IMR-90 (cell line): ENCODE results near the gene TYW5. TPM values are rescaled to one million over a fixed set of nuclear protein-coding genes. Genes with fewer than 3 reads are reported as not detected.

Source experiments
- ATAC-seq: fragments of 200-7000 bp; cut with Tn5 transposase; 2 replicates; pipeline ENCODE4 v1.9.1; 2020; ENCODE audit warnings: low read depth, mild to moderate bottlenecking, moderate library complexity
- BruUV-seq: library from RNA; stranded (reverse); fragments of 400-500 nt; replicated peaks from 2 replicates; lab custom pipeline; 2021; lab: Mats Ljungman, UMichigan
- CTCF ChIA-PET: fragments of 300-600 bp; formaldehyde crosslinking; extraction: SDS; loops from one replicate; lab custom pipeline; 2021; ENCODE audit warnings: antibody characterized with exemption; lab: Yijun Ruan, JAX
- POLR2A ChIA-PET: fragments of 300-600 bp; sonication (Branson Sonifier 250); formaldehyde crosslinking; loops from one replicate; lab custom pipeline; 2022; ENCODE audit warnings: antibody characterized with exemption; ENCODE audit not compliant: unreplicated experiment; lab: Charles Lee
- DNase-seq: peaks from one replicate; pipeline ENCODE4 v3.0.0; 2013
- H2AFZ ChIP-seq: replicated peaks from 2 replicates; pipeline ENCODE3; 2013; ENCODE audit warnings: low read length, mild to moderate bottlenecking; ENCODE audit not compliant: poor library complexity
- H2AK5ac ChIP-seq: 2 replicates; pipeline ENCODE4 v1.6.1; 2013; ENCODE audit warnings: low read depth, low read length, inconsistent platforms
- H2AK9ac ChIP-seq: replicated peaks from 2 replicates; pipeline ENCODE3; 2013; ENCODE audit warnings: mild to moderate bottlenecking, low read depth, low read length, moderate library complexity; ENCODE audit not compliant: poor library complexity
- H2BK120ac ChIP-seq: 2 replicates; pipeline ENCODE4 v1.6.1; 2013; ENCODE audit warnings: low read depth, low read length, inconsistent platforms
- H2BK15ac ChIP-seq: 3 replicates; pipeline ENCODE4 v1.6.1; 2013; ENCODE audit warnings: low read depth, low read length, inconsistent platforms
- H2BK20ac ChIP-seq: 2 replicates; pipeline ENCODE4 v1.6.1; 2013; ENCODE audit warnings: low read depth, mild to moderate bottlenecking, inconsistent platforms, low read length, moderate library complexity
- H2BK5ac ChIP-seq: 2 replicates; pipeline ENCODE4 v1.6.1; 2013; ENCODE audit warnings: mild to moderate bottlenecking, low read depth, low read length, inconsistent platforms; ENCODE audit not compliant: poor library complexity, severe bottlenecking
- H3K14ac ChIP-seq: replicated peaks from 2 replicates; pipeline ENCODE4 v1.6.1; 2013; ENCODE audit warnings: low read depth, low read length, inconsistent platforms
- H3K18ac ChIP-seq: 2 replicates; pipeline ENCODE4 v1.6.1; 2013; ENCODE audit warnings: low read depth, low read length, control low read depth
- H3K23ac ChIP-seq: 2 replicates; pipeline ENCODE4 v1.6.1; 2013; ENCODE audit warnings: low read depth, low read length, inconsistent platforms
- H3K27ac ChIP-seq: 2 replicates; pipeline ENCODE4 v1.5.1; 2013; ENCODE audit warnings: mild to moderate bottlenecking, control low read depth, low read length; ENCODE audit not compliant: insufficient read depth
- H3K27me3 ChIP-seq: 2 replicates; pipeline ENCODE4 v1.6.1; 2013; ENCODE audit warnings: low read length; ENCODE audit not compliant: control insufficient read depth, insufficient read depth
- H3K36me3 ChIP-seq: 2 replicates; pipeline ENCODE4 v1.6.1; 2013; ENCODE audit warnings: low read length, mixed read lengths; ENCODE audit not compliant: control insufficient read depth, insufficient read depth
- H3K4ac ChIP-seq: 2 replicates; pipeline ENCODE4 v1.6.1; 2013; ENCODE audit warnings: low read depth, low read length, inconsistent platforms
- H3K4me1 ChIP-seq: 2 replicates; pipeline ENCODE4 v1.6.1; 2013; ENCODE audit warnings: low read length, mixed read lengths; ENCODE audit not compliant: control insufficient read depth, insufficient read depth
- H3K4me2 ChIP-seq: 2 replicates; pipeline ENCODE4 v1.6.1; 2013; ENCODE audit warnings: low read depth, mild to moderate bottlenecking, control low read depth, low read length, moderate library complexity
- H3K4me3 ChIP-seq: 2 replicates; pipeline ENCODE4 v1.5.1; 2013; ENCODE audit warnings: low read depth, mild to moderate bottlenecking, control low read depth, low read length, moderate library complexity; ENCODE audit not compliant: insufficient read depth
- H3K56ac ChIP-seq: 2 replicates; pipeline ENCODE4 v1.6.1; 2013; ENCODE audit warnings: low read length, inconsistent platforms; ENCODE audit not compliant: insufficient read depth; ENCODE audit errors: extremely low read depth
- H3K79me1 ChIP-seq, 2 experiments: 2 replicates each; pipeline ENCODE4 v1.6.1; 2013; ENCODE audit warnings: low read length in 2 of 2, inconsistent platforms in 1 of 2, low read depth in 1 of 2
- H3K9ac ChIP-seq: 2 replicates; pipeline ENCODE4 v1.6.1; 2013; ENCODE audit warnings: low read depth, low read length, control low read depth
- H3K9me1 ChIP-seq: 2 replicates; pipeline ENCODE4 v1.6.1; 2013; ENCODE audit warnings: low read length, inconsistent platforms; ENCODE audit not compliant: insufficient read depth
- H3K9me3 ChIP-seq: 2 replicates; pipeline ENCODE4 v1.6.1; 2013; ENCODE audit warnings: low read length; ENCODE audit not compliant: control insufficient read depth, insufficient read depth
- H4K20me1 ChIP-seq: 2 replicates; pipeline ENCODE4 v1.6.1; 2013; ENCODE audit warnings: low read length, inconsistent platforms; ENCODE audit not compliant: insufficient read depth
- H4K5ac ChIP-seq: 2 replicates; pipeline ENCODE4 v1.6.1; 2013; ENCODE audit warnings: mild to moderate bottlenecking, low read depth, low read length, control low read depth
- H4K8ac ChIP-seq, 2 experiments: 2 replicates each; pipeline ENCODE4 v1.6.1; 2013; ENCODE audit warnings: low read depth in 2 of 2, low read length in 2 of 2, control low read depth in 1 of 2, inconsistent platforms in 1 of 2
- H4K91ac ChIP-seq: 2 replicates; pipeline ENCODE4 v1.6.1; 2013; ENCODE audit warnings: low read depth, low read length, inconsistent platforms; ENCODE audit not compliant: insufficient read depth
- BHLHE40 ChIP-seq: fragments of 150-350 bp; IDR thresholded peaks from 2 replicates; pipeline ENCODE4 v1.6.1; 2016; ENCODE audit warnings: mild to moderate bottlenecking, low read depth, low read length
- CEBPB ChIP-seq: IDR thresholded peaks from 2 replicates; pipeline ENCODE4 v1.6.1; 2012; ENCODE audit warnings: low read depth, low read length, improper control_type of control experiment
- MXI1 ChIP-seq: IDR thresholded peaks from 2 replicates; pipeline ENCODE4 v1.6.1; 2012; ENCODE audit warnings: low read depth, mild to moderate bottlenecking, low read length, moderate library complexity, borderline replicate concordance
- RCOR1 ChIP-seq: IDR thresholded peaks from 2 replicates; pipeline ENCODE4 v1.6.1; 2012; ENCODE audit warnings: mild to moderate bottlenecking, low read length, improper control_type of control experiment; ENCODE audit not compliant: insufficient replicate concordance
- WGBS, 2 experiments: methylation state at CpG; one replicate each; pipeline versions ENCODE4 v1.1.5 to v1.1.7; 2013; ENCODE audit warnings: missing lambda C conversion rate in 2 of 2; ENCODE audit not compliant: insufficient read length in 1 of 2; ENCODE audit errors: extremely low coverage in 2 of 2; 5-methylcytosine and 5-hydroxymethylcytosine counted together
- dilution Hi-C: fragments of 300-500 bp; cut with HindIII; formaldehyde crosslinking; loops from one replicate; pipeline ENCODE4 v1.14.3; 2018; ENCODE audit warnings: low sequenced_read_pairs; ENCODE audit not compliant: unreplicated experiment
- in situ Hi-C: fragments of 300-500 bp; cut with MboI; formaldehyde crosslinking; loops from 3 replicates; pipeline ENCODE4 v1.14.3; 2019; ENCODE audit warnings: low sequenced_read_pairs, inconsistent platforms, mixed read lengths
- intact Hi-C: fragments of 100-400 bp; cut with micrococcal nuclease; formaldehyde crosslinking; loops from 2 replicates; pipeline ENCODE4 v1.10.0; 2022
- polyA plus RNA-seq, 3 experiments: library from polyadenylated mRNA; depleted of rRNA; stranded (reverse); fragments of >200 nt; gene quantifications; 2 replicates each; pipeline ENCODE4 v1.2.3, GENCODE V29; 2012; ENCODE audit warnings: low replicate concordance in 1 of 3
- total RNA-seq: library from RNA; depleted of rRNA; stranded (reverse); fragments of >200 nt; gene quantifications from 2 replicates; pipeline ENCODE4 v1.2.3, GENCODE V29; 2012
- TF ChIP-seq, protein P1 (sequence below): fragments of 150-350 bp; IDR thresholded peaks from 2 replicates; pipeline ENCODE4 v1.6.1; 2016; ENCODE audit warnings: low read depth, mild to moderate bottlenecking, low read length, moderate library complexity, borderline replicate concordance

Gene TYW5
- total and polyA plus RNA-seq, 2 of the 4 experiments (the other 2 are of a cell fraction): 3.8 to 4.0 TPM

DNA sequence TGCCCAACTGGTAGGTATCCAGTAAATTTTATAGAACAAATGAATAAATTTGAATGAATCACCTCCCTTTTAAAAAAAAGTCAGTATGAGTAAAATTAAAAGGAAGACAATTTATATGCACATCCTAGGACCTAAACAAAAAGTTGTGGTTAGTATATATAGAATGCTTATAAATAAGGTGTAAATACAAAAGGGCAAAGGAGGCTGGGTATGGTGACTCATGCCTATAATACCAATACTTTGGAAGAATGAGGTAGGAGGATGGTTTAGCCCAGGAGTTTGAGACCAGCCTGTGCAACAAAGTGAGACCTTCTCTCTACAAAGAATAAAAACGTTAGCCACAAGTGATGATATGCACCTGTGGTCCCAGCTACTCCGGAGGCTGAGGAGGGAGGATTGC lies 31.4 kb downstream of the TYW5 start:
- H3K18ac ChIP-seq: no peak overlapping the region
- no peak overlapping the region for H2AFZ ChIP-seq
- no peak overlapping the region for H3K27ac ChIP-seq
- ChIA-PET POLR2A (no interaction called here), CTCF (no interaction called here)
- in situ Hi-C loops (no loop called here), intact Hi-C loops (no loop called here), dilution Hi-C loops (no loop called here)
- no peak overlapping the region for H2BK15ac ChIP-seq
- no peak overlapping the region for H3K14ac ChIP-seq
- no CpG with 5 or more reads among the region's 2 CpGs for WGBS, 2 experiments
- H3K27me3 ChIP-seq: no peaks in the 10 kb centered on the region
- H4K5ac ChIP-seq: no peak overlapping the region
- H4K20me1 ChIP-seq: peaks cover 3% of the 10 kb centered on the region; the same call in 1 of the 2 replicates
- no peak overlapping the region for H4K8ac ChIP-seq
- no peak overlapping the region for H3K4me3 ChIP-seq
- peak overlapping the region; percentile 19 for H2AK9ac ChIP-seq
- peaks cover 12 to 40% of the 10 kb centered on the region in 2 experiments; a peak in 3 of 4 replicates for H3K79me1 ChIP-seq
- no peak overlapping the region for H4K91ac ChIP-seq
- H2BK20ac ChIP-seq: no peak overlapping the region
- peaks cover 9% of the 10 kb centered on the region; the same call in 1 of the 2 replicates for H3K9me1 ChIP-seq
- H2AK5ac ChIP-seq: no peak overlapping the region
- H3K36me3 ChIP-seq: peaks cover 11% of the 10 kb centered on the region
- TF ChIP-seq CEBPB (no peak), BHLHE40 (no peak), RCOR1 (no peak), MXI1 (no peak)
- TF ChIP-seq, protein P1, sequence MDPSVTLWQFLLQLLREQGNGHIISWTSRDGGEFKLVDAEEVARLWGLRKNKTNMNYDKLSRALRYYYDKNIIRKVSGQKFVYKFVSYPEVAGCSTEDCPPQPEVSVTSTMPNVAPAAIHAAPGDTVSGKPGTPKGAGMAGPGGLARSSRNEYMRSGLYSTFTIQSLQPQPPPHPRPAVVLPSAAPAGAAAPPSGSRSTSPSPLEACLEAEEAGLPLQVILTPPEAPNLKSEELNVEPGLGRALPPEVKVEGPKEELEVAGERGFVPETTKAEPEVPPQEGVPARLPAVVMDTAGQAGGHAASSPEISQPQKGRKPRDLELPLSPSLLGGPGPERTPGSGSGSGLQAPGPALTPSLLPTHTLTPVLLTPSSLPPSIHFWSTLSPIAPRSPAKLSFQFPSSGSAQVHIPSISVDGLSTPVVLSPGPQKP: no peak
- H2BK5ac ChIP-seq: no peak overlapping the region
- H3K4ac ChIP-seq: no peak overlapping the region
- H3K23ac ChIP-seq: no peak overlapping the region
- DNase-seq: no peak
- 0 out of 2 replicates have a peak, but pooled peaks cover 4% of the 10 kb centered on the region for H3K4me1 ChIP-seq
- H3K9me3 ChIP-seq: no peaks in the 10 kb centered on the region
- H3K56ac ChIP-seq: no peak overlapping the region
- H2BK120ac ChIP-seq: no peak overlapping the region
- BruUV-seq: no TSS peak
- no peak overlapping the region for H3K9ac ChIP-seq
- H3K4me2 ChIP-seq: no peak overlapping the region
- peak; percentile 17; the same call in 1 of the 2 replicates for ATAC-seq
